ENCODE data around the gene SSH2. TPM values are rescaled to one million over a fixed set of nuclear protein-coding genes. Genes with fewer than 3 reads are reported as not detected.
"Not testable (repeated sequence)": the region's sequence is repeated elsewhere in the genome, so short reads cannot be mapped to it uniquely, and the experiment has no call there.

Gene SSH2
- total RNA-seq, 1 donor from 2014 or later: 46.5 TPM

DNA sequence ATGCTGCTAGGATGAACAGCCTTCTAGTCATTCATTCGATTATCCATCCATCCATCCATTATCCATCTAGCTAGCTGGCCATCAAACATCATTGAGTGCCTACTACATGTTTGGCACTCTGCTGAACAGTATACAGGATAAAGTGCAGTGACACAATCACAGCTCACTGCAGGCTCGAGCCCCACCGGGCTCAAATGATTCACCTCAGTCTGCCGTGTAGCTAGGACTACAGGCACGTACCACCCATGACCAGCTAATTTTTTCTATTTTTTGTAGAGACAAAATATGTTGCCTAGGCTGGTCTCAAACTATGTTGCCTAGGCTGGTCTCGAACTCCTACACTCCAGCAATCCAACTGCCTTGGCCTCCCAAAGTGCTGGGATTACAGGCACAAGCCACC lies 50.0 kb downstream of the SSH2 start:
- Mint-ChIP-seq H3K27ac (ENCODE audit: unreplicated experiment) (no peak overlapping the region), H3K4me1 (ENCODE audit: low read depth, unreplicated experiment) (peaks cover 4% of the 10 kb centered on the region), H3K9me3 (ENCODE audit: unreplicated experiment) (peaks cover 5% of the 10 kb centered on the region), H3K36me3 (ENCODE audit: unreplicated experiment) (peaks cover 8% of the 10 kb centered on the region), H3K27me3 (ENCODE audit: unreplicated experiment) (no peaks in the 10 kb centered on the region), H3K4me3 (ENCODE audit: unreplicated experiment) (no peak overlapping the region)
- TF ChIP-seq, protein P1, sequence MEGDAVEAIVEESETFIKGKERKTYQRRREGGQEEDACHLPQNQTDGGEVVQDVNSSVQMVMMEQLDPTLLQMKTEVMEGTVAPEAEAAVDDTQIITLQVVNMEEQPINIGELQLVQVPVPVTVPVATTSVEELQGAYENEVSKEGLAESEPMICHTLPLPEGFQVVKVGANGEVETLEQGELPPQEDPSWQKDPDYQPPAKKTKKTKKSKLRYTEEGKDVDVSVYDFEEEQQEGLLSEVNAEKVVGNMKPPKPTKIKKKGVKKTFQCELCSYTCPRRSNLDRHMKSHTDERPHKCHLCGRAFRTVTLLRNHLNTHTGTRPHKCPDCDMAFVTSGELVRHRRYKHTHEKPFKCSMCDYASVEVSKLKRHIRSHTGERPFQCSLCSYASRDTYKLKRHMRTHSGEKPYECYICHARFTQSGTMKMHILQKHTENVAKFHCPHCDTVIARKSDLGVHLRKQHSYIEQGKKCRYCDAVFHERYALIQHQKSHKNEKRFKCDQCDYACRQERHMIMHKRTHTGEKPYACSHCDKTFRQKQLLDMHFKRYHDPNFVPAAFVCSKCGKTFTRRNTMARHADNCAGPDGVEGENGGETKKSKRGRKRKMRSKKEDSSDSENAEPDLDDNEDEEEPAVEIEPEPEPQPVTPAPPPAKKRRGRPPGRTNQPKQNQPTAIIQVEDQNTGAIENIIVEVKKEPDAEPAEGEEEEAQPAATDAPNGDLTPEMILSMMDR (IDR thresholded peaks at IDR 0.05; ENCODE audit: partially characterized antibody, unreplicated experiment): no peak
- no peak for DNase-seq

DNA sequence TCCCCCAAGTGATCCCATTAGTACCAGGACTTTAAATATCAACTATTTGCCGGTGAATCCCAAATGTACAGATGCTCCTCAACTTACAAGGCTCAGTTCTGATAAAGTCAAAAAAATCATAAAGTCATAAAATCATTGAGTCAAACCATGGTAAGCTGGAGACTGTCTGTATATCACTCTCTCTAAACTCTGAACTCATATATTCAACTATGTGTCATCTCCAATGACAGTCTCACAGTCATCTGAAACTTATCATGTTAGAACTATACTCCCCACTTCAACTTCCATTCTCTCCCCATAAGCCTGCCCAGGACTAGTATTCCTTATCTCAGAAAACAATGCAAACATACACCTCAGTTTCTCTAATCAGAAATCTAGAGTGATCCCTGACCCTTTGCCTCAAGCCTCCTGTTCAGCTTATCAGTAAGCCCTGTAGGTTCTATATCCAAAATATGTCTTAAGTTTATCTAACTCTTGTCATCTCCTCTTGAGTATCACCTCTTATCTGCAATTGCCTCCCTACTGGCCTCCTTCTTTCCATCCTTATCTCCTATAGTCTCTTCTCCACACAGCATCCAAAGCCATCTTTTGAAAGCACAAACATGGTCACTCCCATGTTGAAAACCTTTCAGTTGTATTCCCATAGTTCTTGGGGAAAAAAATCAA lies 55.0 kb downstream of the SSH2 start:
- Mint-ChIP-seq H3K27me3 (ENCODE audit: unreplicated experiment) (no peaks in the 10 kb centered on the region), H3K27ac (ENCODE audit: unreplicated experiment) (no peak overlapping the region), H3K4me1 (ENCODE audit: low read depth, unreplicated experiment) (peaks cover 15% of the 10 kb centered on the region), H3K9me3 (ENCODE audit: unreplicated experiment) (peaks cover 5% of the 10 kb centered on the region), H3K4me3 (ENCODE audit: unreplicated experiment) (no peak overlapping the region), H3K36me3 (ENCODE audit: unreplicated experiment) (peaks cover 8% of the 10 kb centered on the region)
- no peak for DNase-seq
- TF ChIP-seq, protein P1 (IDR thresholded peaks at IDR 0.05; ENCODE audit: partially characterized antibody, unreplicated experiment): no peak

DNA sequence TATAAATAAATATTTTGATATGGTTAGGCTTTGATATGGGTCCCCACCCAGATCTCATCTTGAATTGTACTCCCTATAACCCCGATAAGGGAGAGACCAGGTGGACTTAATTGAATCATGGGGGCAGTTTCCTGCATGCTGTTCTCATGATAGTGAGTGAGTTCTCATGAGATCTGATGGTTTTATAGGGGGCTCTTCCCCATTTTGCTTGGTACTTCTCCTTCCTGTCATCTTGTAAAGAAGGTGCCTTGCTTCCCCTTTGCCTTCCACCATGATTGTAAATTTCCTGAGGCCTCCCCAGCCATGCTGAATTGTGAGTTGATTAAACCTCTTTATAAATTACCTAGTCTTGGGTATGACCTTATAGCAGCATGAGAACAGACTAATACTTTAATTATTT lies 55.7 kb downstream of the SSH2 start:
- H3K36me3 Mint-ChIP-seq (ENCODE audit: unreplicated experiment); H3K9me3 Mint-ChIP-seq (ENCODE audit: unreplicated experiment); H3K27ac Mint-ChIP-seq (ENCODE audit: unreplicated experiment); H3K4me3 Mint-ChIP-seq (ENCODE audit: unreplicated experiment); H3K27me3 Mint-ChIP-seq (ENCODE audit: unreplicated experiment); DNase-seq: not testable (repeated sequence)
- H3K4me1 Mint-ChIP-seq (ENCODE audit: low read depth, unreplicated experiment): peaks cover 13% of the 10 kb centered on the region

DNA sequence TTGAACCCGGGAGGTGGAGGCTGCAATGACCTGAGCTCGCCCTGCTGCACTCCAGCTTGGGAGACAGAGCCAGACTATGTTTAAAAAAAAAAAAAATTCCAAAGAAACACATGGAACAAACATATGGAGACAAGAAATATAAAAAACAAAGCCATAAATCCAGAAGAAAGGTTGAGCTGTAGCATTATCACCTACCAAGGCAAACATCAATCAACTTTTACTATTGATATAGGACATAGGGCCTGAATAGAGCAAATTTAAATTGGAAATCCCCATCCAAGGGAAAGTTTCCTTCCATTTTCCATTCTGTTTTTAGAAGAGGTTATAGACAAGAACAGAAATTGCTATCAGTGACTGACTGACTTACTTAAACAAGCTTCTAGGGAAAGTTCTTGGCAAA lies 56.6 kb downstream of the SSH2 start:
- no peak for DNase-seq
- Mint-ChIP-seq H3K36me3 (ENCODE audit: unreplicated experiment) (peaks cover 8% of the 10 kb centered on the region), H3K9me3 (ENCODE audit: unreplicated experiment) (peaks cover 5% of the 10 kb centered on the region), H3K4me3 (ENCODE audit: unreplicated experiment) (no peak overlapping the region), H3K27ac (ENCODE audit: unreplicated experiment) (no peak overlapping the region), H3K27me3 (ENCODE audit: unreplicated experiment) (no peaks in the 10 kb centered on the region), H3K4me1 (ENCODE audit: low read depth, unreplicated experiment) (peaks cover 12% of the 10 kb centered on the region)
- TF ChIP-seq, protein P1 (IDR thresholded peaks at IDR 0.05; ENCODE audit: partially characterized antibody, unreplicated experiment): no peak

DNA sequence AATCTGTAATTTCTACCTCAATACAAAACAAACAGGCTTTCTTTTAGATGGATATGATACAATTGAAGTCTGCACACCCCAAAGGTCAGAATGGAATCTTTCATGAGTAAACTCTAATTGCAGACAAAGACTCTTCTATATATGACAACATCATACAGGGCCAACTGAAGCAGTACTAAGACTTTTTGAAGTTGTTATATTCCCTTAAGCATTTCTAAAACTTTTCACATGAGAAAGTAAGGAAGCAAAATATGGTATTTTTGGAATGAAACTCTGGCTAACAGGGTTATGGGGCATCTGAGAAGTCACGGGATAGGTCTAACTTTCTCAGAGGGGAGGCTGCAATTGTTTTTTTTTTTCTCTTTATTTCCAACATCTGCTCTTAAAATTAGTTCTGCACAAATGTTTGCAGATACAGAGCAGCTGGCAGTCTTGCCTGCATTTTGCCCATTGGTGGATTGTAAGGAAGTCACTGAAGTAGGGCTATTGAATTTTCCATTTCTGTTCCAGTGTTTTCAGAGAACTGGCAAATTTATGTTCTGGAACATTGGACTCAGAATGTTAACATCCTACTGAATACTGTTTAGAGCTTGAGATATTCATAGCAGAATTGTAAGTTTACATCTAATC lies 59.1 kb downstream of the SSH2 start:
- Mint-ChIP-seq H3K36me3 (ENCODE audit: unreplicated experiment) (peaks cover 7% of the 10 kb centered on the region), H3K4me1 (ENCODE audit: low read depth, unreplicated experiment) (peaks cover 25% of the 10 kb centered on the region), H3K9me3 (ENCODE audit: unreplicated experiment) (peaks cover 5% of the 10 kb centered on the region), H3K4me3 (ENCODE audit: unreplicated experiment) (peak overlapping the region; percentile 21), H3K27ac (ENCODE audit: unreplicated experiment) (peak overlapping the region; percentile 35), H3K27me3 (ENCODE audit: unreplicated experiment) (no peaks in the 10 kb centered on the region)
- DNase-seq: no peak
- TF ChIP-seq, protein P1 (IDR thresholded peaks at IDR 0.05; ENCODE audit: partially characterized antibody, unreplicated experiment): no peak
